ENCODE measurements around the gene ZNF417. TPM values are rescaled to one million over a fixed set of nuclear protein-coding genes. Genes with fewer than 3 reads are reported as not detected.
"Not testable (repeated sequence)": the region's sequence is repeated elsewhere in the genome, so short reads cannot be mapped to it uniquely, and the experiment has no call there.

Gene ZNF417
- polyA plus RNA-seq, 1 experiment: 8.4 TPM

DNA sequence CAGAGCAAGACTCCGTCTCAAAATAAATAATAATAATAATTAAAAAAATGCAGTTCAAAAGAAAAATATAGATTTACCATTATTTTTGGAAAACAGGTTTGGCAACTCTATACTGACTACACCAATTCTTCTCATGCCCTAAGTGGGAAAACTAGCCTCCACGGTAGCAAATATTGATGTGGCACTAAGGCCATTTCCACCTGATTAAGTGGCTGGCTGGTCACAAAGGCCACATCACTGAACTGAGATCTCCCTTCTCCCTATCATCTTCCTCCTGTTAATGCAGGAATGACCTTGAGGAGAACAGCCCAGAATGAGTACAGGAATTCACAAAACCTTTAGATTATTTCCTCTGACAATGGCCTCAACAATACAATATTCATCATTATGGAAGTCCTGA, 46.2 kb downstream of the ZNF417 start:
- DNase-seq (ENCODE audit: low read depth, low spot score): no peak
- TF ChIP-seq, protein P1, sequence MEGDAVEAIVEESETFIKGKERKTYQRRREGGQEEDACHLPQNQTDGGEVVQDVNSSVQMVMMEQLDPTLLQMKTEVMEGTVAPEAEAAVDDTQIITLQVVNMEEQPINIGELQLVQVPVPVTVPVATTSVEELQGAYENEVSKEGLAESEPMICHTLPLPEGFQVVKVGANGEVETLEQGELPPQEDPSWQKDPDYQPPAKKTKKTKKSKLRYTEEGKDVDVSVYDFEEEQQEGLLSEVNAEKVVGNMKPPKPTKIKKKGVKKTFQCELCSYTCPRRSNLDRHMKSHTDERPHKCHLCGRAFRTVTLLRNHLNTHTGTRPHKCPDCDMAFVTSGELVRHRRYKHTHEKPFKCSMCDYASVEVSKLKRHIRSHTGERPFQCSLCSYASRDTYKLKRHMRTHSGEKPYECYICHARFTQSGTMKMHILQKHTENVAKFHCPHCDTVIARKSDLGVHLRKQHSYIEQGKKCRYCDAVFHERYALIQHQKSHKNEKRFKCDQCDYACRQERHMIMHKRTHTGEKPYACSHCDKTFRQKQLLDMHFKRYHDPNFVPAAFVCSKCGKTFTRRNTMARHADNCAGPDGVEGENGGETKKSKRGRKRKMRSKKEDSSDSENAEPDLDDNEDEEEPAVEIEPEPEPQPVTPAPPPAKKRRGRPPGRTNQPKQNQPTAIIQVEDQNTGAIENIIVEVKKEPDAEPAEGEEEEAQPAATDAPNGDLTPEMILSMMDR (IDR thresholded peaks at IDR 0.05; ENCODE audit: low read depth, low read length): no peak
- no peaks in the 10 kb centered on the region for H3K27me3 ChIP-seq (ENCODE audit: control insufficient read depth, insufficient read depth, low read length)
- CTCF ChIA-PET: no interaction called here
- POLR2A ChIA-PET: no interaction called here
- no peak overlapping the region for H3K27ac ChIP-seq (ENCODE audit: low read depth, low read length)
- no peak overlapping the region for H3K4me3 ChIP-seq (ENCODE audit: low read depth, low read length)
- peaks cover 70% of the 10 kb centered on the region for H3K9me3 ChIP-seq (ENCODE audit: control insufficient read depth, insufficient read depth, low read length)

DNA sequence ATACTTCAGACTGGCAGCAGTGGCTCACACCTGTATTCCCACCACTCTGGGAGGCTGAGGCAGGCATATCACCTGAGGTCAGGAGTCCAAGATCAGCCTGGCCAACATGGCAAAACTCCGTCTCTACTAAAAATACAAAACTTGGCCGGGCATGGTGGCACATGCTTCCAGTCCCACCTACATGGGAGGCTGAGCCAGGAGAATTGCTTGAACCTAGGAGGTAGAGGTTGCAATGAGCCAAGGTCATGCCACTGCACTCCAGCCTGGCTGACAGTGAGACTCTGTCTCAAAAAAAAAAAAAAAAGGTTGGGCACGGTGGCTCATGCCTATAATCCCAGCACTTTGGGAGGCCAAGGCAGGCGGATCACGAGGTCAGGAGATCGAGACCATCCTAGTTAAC, 46.7 kb downstream of the ZNF417 start:
- DNase-seq (ENCODE audit: low read depth, low spot score); POLR2A ChIA-PET; H3K4me3 ChIP-seq (ENCODE audit: low read depth, low read length); H3K27ac ChIP-seq (ENCODE audit: low read depth, low read length); H3K27me3 ChIP-seq (ENCODE audit: control insufficient read depth, insufficient read depth, low read length); CTCF ChIA-PET: not testable (repeated sequence)
- H3K9me3 ChIP-seq (ENCODE audit: control insufficient read depth, insufficient read depth, low read length): peaks cover 69% of the 10 kb centered on the region

DNA sequence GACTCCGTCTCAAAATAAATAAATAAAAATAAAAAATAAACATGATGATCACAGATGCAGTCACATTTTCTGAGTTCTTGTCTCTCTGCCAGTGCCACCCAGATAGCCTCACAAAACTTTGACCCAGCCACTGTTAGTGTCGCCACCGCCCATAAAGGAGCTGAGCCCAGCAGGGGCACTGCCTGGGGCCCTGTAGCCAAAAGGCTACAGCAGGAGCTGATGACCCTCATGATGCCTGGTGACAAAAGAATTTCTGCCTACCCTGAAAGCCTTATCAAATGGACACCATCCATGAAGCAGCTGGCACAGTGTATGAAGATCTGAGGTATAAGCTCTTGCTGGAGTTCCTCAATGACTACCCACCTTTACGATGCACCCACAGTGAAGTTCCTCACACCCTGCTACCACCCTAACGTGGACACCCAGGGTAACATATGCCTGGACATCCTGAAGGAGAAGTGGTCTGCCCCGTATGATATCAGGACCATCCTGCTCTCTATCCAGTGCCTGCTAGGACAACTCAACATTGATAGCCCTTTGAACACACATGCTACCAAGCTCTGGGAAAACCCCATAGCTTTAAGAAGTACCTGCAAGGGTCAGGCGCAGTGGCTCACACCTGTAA, 48.4 kb downstream of the ZNF417 start:
- H3K9me3 ChIP-seq (ENCODE audit: control insufficient read depth, insufficient read depth, low read length): peaks cover 61% of the 10 kb centered on the region
- no peak overlapping the region for H3K4me3 ChIP-seq (ENCODE audit: low read depth, low read length)
- TF ChIP-seq, protein P1 (IDR thresholded peaks at IDR 0.05; ENCODE audit: low read depth, low read length): no peak
- no peak for DNase-seq (ENCODE audit: low read depth, low spot score)
- ChIA-PET POLR2A (interaction anchor here (1.1 kb wide), 1 partner anchor 23 kb away, joined by 3 read pairs; no protein-coding TSS in a partner anchor), CTCF (no interaction called here)
- H3K27ac ChIP-seq (ENCODE audit: low read depth, low read length): no peak overlapping the region
- no peaks in the 10 kb centered on the region for H3K27me3 ChIP-seq (ENCODE audit: control insufficient read depth, insufficient read depth, low read length)

Other genes starting within 250 kb of the ZNF417 start
- gene ZSCAN4, start 247.7 kb downstream of the ZNF417 start, polyA plus RNA-seq (2011; rRNA removed): not detected in 2 replicates
- gene ZNF551, start 234.6 kb downstream of the ZNF417 start, polyA plus RNA-seq (2011; rRNA removed): 3.7 TPM in 2 replicates
- 7.7 and 8.1 TPM in 2 replicates for gene ZNF154, start 207.4 kb downstream of the ZNF417 start, polyA plus RNA-seq (2011; rRNA removed)
- gene ZNF671, start 189.0 kb downstream of the ZNF417 start, polyA plus RNA-seq (2011; rRNA removed): 7.2 and 7.8 TPM in 2 replicates
- gene ZNF776, start 169.8 kb downstream of the ZNF417 start, polyA plus RNA-seq (2011; rRNA removed): 9.7 and 10.5 TPM in 2 replicates
- gene ZNF586, start 146.9 kb downstream of the ZNF417 start, polyA plus RNA-seq (2011; rRNA removed): 7.5 and 9.8 TPM in 2 replicates
- gene ZNF552, start 101.7 kb downstream of the ZNF417 start, polyA plus RNA-seq (2011; rRNA removed): 2.8 and 2.9 TPM in 2 replicates
- 5.7 TPM in 2 replicates for gene ZNF587B, start 86.3 kb downstream of the ZNF417 start, polyA plus RNA-seq (2011; rRNA removed)
- gene ZNF587, start 66.7 kb downstream of the ZNF417 start, polyA plus RNA-seq (2011; rRNA removed): 15.7 and 18.3 TPM in 2 replicates
- 5.4 and 5.6 TPM in 2 replicates for gene ZNF814, start 27.6 kb downstream of the ZNF417 start, polyA plus RNA-seq (2011; rRNA removed)
- 2.7 and 3.1 TPM in 2 replicates for gene ZNF418, start 18.8 kb upstream of the ZNF417 start, polyA plus RNA-seq (2011; rRNA removed)
- 3.6 and 4.6 TPM in 2 replicates for gene ZNF256, start 31.1 kb upstream of the ZNF417 start, polyA plus RNA-seq (2011; rRNA removed)
- gene C19orf18, start 57.9 kb upstream of the ZNF417 start, polyA plus RNA-seq (2011; rRNA removed): 0.10 and 0.27 TPM in 2 replicates
- gene ZNF606, start 86.2 kb upstream of the ZNF417 start, polyA plus RNA-seq (2011; rRNA removed): 4.9 TPM in 2 replicates
- not detected in 2 replicates for gene ZSCAN1, start 117.4 kb upstream of the ZNF417 start, polyA plus RNA-seq (2011; rRNA removed)
- 6.4 and 6.6 TPM in 2 replicates for gene ZNF135, start 142.7 kb upstream of the ZNF417 start, polyA plus RNA-seq (2011; rRNA removed)
- gene ZSCAN18, start 181.6 kb upstream of the ZNF417 start, polyA plus RNA-seq (2011; rRNA removed): 12.7 and 15.2 TPM in 2 replicates
- gene ZNF329, start 234.2 kb upstream of the ZNF417 start, polyA plus RNA-seq (2011; rRNA removed): 9.5 and 10.2 TPM in 2 replicates

Data from AG04450 (cell line).